ENCODE data around the gene CBX8. TPM values are rescaled to one million over a fixed set of nuclear protein-coding genes. Genes with fewer than 3 reads are reported as not detected.
"Not testable (repeated sequence)": the region's sequence is repeated elsewhere in the genome, so short reads cannot be mapped to it uniquely, and the experiment has no call there.

CBX8 gene
- total RNA-seq, 1 donor from 2014 or later: 7.5 TPM

GRCh38 chr17:79781736-79782575 lies 14.9 kb downstream of the CBX8 start:
- DNase-seq (ENCODE audit: low spot score): no peak

GRCh38 chr17:79781012-79781650 lies 15.7 kb downstream of the CBX8 start:
- DNase-seq (ENCODE audit: low spot score): no peak

- DNase-seq (ENCODE audit: low spot score): no peak
These were observed 17.1 kb downstream of the CBX8 start for GRCh38 chr17:79779661-79780365.

GRCh38 chr17:79779084-79779529 lies 17.8 kb downstream of the CBX8 start:
- DNase-seq (ENCODE audit: low spot score): no peak

DNA sequence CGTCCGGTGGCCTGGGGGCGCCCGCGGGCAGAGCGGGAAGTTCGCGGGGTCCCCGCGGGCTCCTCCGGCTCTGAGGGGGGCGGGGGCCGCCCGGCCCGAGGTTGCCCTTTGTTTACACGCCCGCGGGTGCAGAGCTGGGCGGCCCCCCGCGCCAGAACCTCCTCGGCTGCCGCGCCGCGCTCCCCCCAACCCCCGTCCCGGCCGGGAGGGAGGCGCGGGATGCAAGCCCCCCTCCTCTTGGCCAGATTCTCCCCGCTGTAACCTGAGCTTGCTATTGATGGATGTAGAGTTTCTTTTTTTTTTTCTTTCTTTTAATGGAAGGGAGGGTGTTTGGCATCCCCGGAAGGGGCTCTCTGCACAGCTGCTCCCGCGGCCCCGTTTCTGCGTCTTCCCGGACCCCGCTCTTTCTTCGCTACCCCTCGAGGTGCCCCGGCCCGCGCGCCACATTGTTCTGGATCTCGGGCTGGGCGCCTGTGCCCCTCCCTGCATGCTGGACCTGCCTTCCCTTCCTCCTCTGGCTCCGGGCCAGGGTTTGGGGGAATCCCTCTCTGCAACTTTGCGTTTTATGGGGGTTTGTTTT lies 18.3 kb downstream of the CBX8 start:
- no peak for DNase-seq (ENCODE audit: low spot score)

- peak; percentile 93 for DNase-seq (ENCODE audit: low spot score)
These were observed 18.9 kb downstream of the CBX8 start, which contains the start of gene CBX2 for GRCh38 chr17:79777894-79778503. Gene CBX2, plus strand, starts transcription at chr17:79778148. Its CDS starts 88 bp downstream, at chr17:79778236.

GRCh38 chr17:79777120-79777893 lies 19.6 kb downstream of the CBX8 start:
- DNase-seq (ENCODE audit: low spot score): peak; percentile 90

DNA sequence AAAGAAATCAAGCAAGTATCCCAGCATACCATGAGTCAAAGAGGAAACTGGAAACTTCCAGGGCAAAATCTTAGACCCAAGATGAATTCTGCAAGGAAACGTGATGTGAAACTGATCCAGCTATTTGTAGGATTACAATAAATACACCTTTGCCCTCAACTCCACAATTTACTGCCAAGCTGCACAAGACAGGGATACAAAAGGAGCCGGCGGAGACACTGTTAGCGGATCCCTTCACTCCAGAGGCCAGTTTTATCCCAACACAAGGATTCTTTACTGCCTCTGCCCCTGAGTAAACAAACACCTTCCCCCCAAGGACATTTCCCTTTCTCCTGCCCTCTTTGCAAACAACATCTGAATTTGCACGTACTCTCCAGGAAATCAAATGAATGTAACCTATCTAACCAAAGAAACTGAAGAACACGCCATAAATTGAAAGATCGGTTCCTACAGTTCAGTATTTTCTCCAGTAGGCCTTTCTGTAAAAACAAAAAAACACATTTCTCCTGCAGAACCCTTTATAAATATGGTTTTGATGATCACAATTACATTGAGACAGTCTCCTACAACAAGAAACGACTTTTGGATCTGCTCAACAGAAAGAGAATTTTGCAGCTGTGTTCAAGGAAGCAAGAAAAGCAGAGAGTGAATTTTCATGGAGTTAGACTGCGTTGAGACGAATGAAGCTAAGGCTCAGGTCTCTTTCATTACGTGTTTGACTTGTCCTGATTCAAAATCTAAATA lies 20.3 kb downstream of the CBX8 start:
- DNase-seq (ENCODE audit: low spot score): no peak

DNA sequence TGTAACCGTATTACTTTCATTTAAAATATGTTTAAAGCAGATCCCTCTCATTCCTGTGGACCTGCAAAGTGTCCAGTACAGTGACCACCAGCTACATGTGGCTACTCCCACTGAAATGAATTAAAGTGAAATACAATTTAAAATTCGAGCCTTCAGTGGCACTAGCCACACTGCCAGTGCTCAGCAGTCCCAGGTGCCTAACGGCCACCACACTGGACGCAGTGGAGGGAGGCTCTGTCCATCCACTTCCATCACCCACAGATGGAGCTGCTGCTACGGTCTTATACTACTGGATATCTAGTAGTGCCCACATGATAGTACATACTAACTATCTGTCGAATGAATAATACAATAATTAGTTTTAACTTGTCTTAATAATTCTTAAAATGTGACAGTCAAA lies 21.2 kb downstream of the CBX8 start:
- no peak for DNase-seq (ENCODE audit: low spot score)

DNA sequence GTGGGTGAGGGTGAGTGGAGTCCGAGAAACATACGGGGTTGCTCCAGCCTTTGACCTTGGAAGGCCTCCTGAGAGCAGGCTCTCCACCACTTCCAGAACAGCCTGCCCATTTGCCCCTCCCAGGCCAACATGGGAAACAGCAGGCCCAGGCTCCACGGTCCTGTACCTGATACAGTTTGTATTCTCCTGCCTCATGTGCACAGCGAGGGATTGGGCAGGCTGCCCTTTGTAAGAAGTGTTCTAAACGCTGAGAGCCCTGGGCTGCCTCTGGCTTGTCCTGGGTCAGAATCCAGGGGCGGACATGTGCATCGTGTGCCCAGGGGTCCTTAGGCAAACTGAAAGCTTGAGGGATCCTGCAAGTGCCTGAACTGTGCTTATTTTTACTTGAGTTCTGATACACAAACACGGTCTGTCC lies 22.3 kb downstream of the CBX8 start:
- DNase-seq (ENCODE audit: low spot score): no peak

- not testable (repeated sequence) for DNase-seq (ENCODE audit: low spot score)
These were observed 24.2 kb downstream of the CBX8 start for GRCh38 chr17:79772726-79773125.

DNA sequence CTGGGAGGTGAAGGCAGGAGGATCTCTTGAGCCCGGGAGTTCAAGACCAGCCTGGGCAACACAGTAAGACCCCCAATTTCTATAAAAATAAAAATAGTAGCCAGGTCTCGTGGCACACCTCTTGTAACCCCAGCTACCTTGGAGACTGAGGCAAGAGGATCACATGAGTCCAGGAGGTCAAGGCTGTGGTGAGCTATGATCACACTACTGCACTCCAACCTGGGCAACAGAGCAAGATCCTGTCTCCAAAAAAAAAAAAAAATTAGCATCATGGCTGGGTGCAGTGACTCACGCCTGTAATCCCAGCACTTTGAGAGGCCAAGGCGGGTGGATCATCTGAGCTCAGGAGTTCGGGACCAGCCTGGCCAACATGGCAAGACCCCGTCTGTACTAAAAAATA lies 25.6 kb downstream of the CBX8 start:
- DNase-seq (ENCODE audit: low spot score): no peak

DNA sequence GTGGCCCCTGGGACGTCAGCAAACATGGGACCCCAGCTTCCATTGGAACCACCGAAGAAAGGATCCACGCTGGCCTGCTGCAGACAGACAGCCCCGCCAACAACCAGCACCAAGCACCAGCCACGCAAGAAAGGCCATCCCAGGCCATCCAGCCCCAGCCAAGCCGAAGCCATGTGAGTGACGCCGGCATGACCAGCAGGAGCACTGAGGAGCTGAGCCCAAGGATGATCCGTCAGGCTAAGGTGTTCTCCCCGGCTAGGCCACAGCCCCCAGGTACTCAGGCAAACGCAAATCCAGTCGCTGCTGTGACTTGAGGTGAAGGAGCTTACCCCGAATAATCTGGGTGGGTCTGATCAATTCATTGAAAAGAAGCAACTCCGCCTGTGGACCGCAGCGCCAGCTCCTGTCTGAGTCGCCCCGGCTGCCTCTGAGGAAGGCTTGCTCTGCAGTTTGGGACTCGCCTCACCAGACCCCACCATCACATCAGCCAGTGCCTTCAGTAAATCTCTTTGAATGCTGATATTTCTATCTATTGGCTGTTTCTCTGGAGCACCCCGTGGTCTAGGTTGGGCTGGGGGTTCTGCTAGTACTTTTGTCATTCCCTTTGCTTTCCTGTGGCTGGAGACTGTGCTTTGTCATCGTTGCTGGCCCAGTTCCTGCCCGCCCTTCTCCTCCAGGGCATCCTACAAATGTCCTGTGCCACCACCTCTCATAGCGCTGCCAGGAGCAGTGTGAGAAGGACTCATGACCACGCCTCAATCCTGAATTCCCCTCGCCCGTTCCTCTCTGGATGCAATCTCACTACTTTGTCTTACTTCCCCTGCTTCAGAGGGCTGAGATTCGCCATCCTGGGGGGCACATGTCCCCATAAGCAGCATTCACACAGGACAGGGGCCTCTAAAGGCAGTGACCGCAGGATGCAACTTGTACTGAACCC lies 27.0 kb downstream of the CBX8 start:
- DNase-seq (ENCODE audit: low spot score): no peak

GRCh38 chr17:79765708-79766107 lies 31.2 kb downstream of the CBX8 start:
- no peak for DNase-seq (ENCODE audit: low spot score)

- no peak for DNase-seq (ENCODE audit: low spot score)
These were observed 34.8 kb downstream of the CBX8 start for GRCh38 chr17:79761894-79762589.

DNA sequence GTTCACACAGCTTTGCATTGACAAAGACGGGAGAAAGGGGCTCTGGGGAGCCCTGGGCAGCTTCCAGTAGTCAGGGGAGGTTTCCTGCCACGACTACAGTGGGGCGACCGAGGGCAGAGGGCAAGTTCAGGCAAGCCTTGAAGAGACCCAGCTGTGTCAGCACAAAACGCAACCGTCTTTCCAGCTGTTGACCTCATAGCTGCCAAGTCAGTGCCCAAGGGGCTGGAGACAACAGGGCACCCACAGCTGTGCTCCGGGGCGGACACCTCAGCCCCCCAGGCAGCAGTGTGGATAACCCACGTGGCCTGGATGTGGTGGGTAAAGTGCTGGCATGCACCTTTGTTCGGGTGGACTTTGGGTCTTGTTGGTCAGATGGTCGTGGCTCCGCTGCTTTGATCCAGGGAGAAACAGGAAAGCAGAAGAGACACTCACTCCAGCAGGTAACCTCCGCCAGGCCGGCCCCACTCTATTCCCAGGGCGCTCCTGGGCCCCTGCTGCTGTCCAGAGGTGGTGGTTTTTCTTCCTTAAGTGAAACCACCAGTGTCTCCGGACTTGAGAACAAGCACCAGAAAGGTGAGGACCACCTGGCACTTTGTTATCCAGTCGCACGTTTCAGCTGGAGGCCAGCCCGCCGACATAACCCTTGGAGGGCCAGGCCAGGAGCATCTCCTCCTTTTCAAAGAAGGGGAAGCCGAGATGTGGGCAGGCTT lies 36.5 kb downstream of the CBX8 start:
- DNase-seq (ENCODE audit: low spot score): no peak

DNA sequence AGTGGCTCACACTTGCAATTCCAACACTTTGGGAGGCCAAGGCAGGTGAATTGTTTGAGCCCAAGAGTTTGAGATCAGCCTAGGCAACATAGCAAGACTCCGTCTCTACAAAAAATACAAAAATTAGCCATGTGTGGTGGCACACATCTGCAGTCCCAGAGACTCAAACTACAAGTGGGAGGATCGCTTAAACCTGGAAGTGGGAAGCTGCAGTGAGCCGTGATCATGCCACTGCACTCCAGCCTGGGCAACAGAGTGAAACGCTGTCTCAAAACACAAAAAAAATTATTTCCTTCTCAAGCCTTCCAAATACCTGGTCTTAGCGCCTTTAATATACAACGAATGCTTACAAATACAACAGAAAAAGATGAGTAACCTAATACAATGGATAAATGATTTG lies 38.6 kb downstream of the CBX8 start:
- DNase-seq (ENCODE audit: low spot score): no peak
